CD4-positive, alpha-beta T cell (primary cell): ENCODE results near the gene TTYH3. TPM values are rescaled to one million over a fixed set of nuclear protein-coding genes. Genes with fewer than 3 reads are reported as not detected.

ENCODE experiments used
- ATAC-seq: fragments of 200-7000 bp; cut with Tn5 transposase; one replicate; pipeline ENCODE4 v1.10.0; 2022; ENCODE audit warnings: mild to moderate bottlenecking; ENCODE audit not compliant: poor library complexity
- CTCF ChIA-PET: fragments of 350-600 bp; sonication (Branson Sonifier 250); formaldehyde crosslinking; loops from one replicate; lab custom pipeline; 2021; ENCODE audit warnings: antibody characterized with exemption, inconsistent platforms; lab: Charles Lee
- POLR2A ChIA-PET: fragments of 350-600 bp; sonication (Branson Sonifier 250); formaldehyde crosslinking; loops from one replicate; lab custom pipeline; 2021; ENCODE audit warnings: antibody characterized with exemption, inconsistent platforms; lab: Charles Lee
- DNase-seq, 14 experiments: peaks; one replicate each; pipeline ENCODE4 v3.0.0-alpha.2; 2013 to 2020; ENCODE audit warnings: mixed read lengths in 2 of 14
- H3K27ac ChIP-seq, 2 donors: one replicate each; pipeline versions ENCODE4 v1.5.1 to v1.7.0; 2013; ENCODE audit warnings: low read length in 2 of 2, low read depth in 1 of 2, mild to moderate bottlenecking in 1 of 2
- H3K27me3 ChIP-seq, 2 experiments: 1 replicate in 1 of 2; 2 replicates in 1 of 2; pipeline versions ENCODE4 v1.6.1 to v1.7.0; 2013; ENCODE audit warnings: low read length in 2 of 2, control low read depth in 1 of 2, mild to moderate bottlenecking in 1 of 2, moderate library complexity in 1 of 2; ENCODE audit not compliant: insufficient read depth in 2 of 2, control insufficient read depth in 1 of 2
- H3K36me3 ChIP-seq: one replicate; pipeline ENCODE4 v1.6.1; 2013; ENCODE audit warnings: low read length, control low read depth; ENCODE audit not compliant: insufficient read depth
- H3K4me1 ChIP-seq: one replicate; pipeline ENCODE4 v1.6.1; 2013; ENCODE audit warnings: low read length, control low read depth; ENCODE audit not compliant: insufficient read depth
- H3K4me3 ChIP-seq: one replicate; pipeline ENCODE4 v1.5.1; 2013; ENCODE audit warnings: mild to moderate bottlenecking, low read length, moderate library complexity
- H3K9me3 ChIP-seq, 2 experiments: 1 replicate in 1 of 2; 2 replicates in 1 of 2; pipeline versions ENCODE4 v1.6.1 to v1.7.0; 2013; ENCODE audit warnings: low read length in 2 of 2, mild to moderate bottlenecking in 2 of 2, control low read depth in 1 of 2, moderate library complexity in 1 of 2; ENCODE audit not compliant: control insufficient read depth in 1 of 2, insufficient read depth in 1 of 2
- H3K27ac Mint-ChIP-seq: one replicate; pipeline ENCODE4 v1.8.0; 2020; ENCODE audit warnings: mixed read lengths
- H3K27me3 Mint-ChIP-seq: one replicate; pipeline ENCODE4 v1.8.0; 2021; ENCODE audit warnings: mixed read lengths
- H3K36me3 Mint-ChIP-seq: one replicate; pipeline ENCODE4 v1.8.0; 2021; ENCODE audit warnings: low read depth, mixed read lengths
- H3K4me1 Mint-ChIP-seq: one replicate; pipeline ENCODE4 v1.8.0; 2021; ENCODE audit warnings: low read depth, mixed read lengths
- H3K4me3 Mint-ChIP-seq: one replicate; pipeline ENCODE4 v1.8.0; 2020; ENCODE audit warnings: mild to moderate bottlenecking, mixed read lengths
- H3K9me3 Mint-ChIP-seq: one replicate; pipeline ENCODE4 v1.8.0; 2020; ENCODE audit warnings: mixed read lengths
- CTCF ChIP-seq: fragments of 200-600 bp; IDR thresholded peaks from one replicate; pipeline ENCODE4 v1.8.0; 2022; ENCODE audit warnings: antibody characterized with exemption, mild to moderate bottlenecking
- intact Hi-C, 2 experiments: fragments of 100-400 bp; cut with DNase I in 1 of 2; cut with micrococcal nuclease in 1 of 2; formaldehyde crosslinking; loops; one replicate each; pipeline versions ENCODE4 v1.15.1 to v1.9.0; 2023 to 2025; cut with DNase I, micrococcal nuclease
- total RNA-seq, 174 experiments: library from RNA in 2 of 174; stranded (reverse) in 2 of 174; gene quantifications; one replicate each; pipeline ENCODE4 v1.2.3 and lab custom pipeline; 2021 to 2026

The TTYH3 gene
- total RNA-seq, 2 experiments from 2014 or later: 7.9 to 9.3 TPM

- ATAC-seq (peak; percentile 9), DNase-seq (peak in 8 of 14 experiments; percentile 18 to 65 (median 46))
- Histone ChIP-seq H3K36me3 (no peaks in the 10 kb centered on the region), H3K4me3 (peak overlapping the region; percentile 85), H3K4me1 (peaks cover 34% of the 10 kb centered on the region), H3K9me3 (no peaks in the 10 kb centered on the region), H3K27ac (no peak overlapping the region), H3K27me3 (no peaks in the 10 kb centered on the region)
- no peaks in the 10 kb centered on the region for H3K36me3 Mint-ChIP-seq
- intact Hi-C loops: loop anchor here in 1 of 2 experiments (5.0 kb wide), 3 partner anchors 111 to 1176 kb away; partner anchors contain the start of gene MICALL2
- TF ChIP-seq CTCF: no peak
- no peaks in the 10 kb centered on the region for H3K27me3 Mint-ChIP-seq
- POLR2A ChIA-PET: interaction anchor here (3.0 kb wide), 1 partner anchor 12 kb away, joined by 10 read pairs; no protein-coding TSS in a partner anchor
- no peaks in the 10 kb centered on the region for H3K9me3 Mint-ChIP-seq
- CTCF ChIA-PET: no interaction called here
- H3K4me3 Mint-ChIP-seq: peak overlapping the region; percentile 92
- peak overlapping the region; percentile 66 for H3K27ac Mint-ChIP-seq
- peaks cover 20% of the 10 kb centered on the region for H3K4me1 Mint-ChIP-seq
Observed at GRCh38 chr7:2632733-2633537, 1.1 kb downstream of the TTYH3 start.

- H3K27ac Mint-ChIP-seq: peak overlapping the region; percentile 66
- H3K4me3 Mint-ChIP-seq: peak overlapping the region; percentile 92
- ATAC-seq: no peak
Observed at GRCh38 chr7:2633538-2634266, 1.9 kb downstream of the TTYH3 start.

More at GRCh38 chr7:2633538-2634266, 1.9 kb downstream of the TTYH3 start:
- TF ChIP-seq CTCF: no peak
- Histone ChIP-seq H3K27ac (peak overlapping the region in 1 of 2 donors; percentile 7), H3K4me1 (peaks cover 34% of the 10 kb centered on the region), H3K27me3 (no peaks in the 10 kb centered on the region), H3K36me3 (no peaks in the 10 kb centered on the region), H3K4me3 (peak overlapping the region; percentile 85), H3K9me3 (no peaks in the 10 kb centered on the region)
- CTCF ChIA-PET: no interaction called here
- POLR2A ChIA-PET: interaction anchor here (3.0 kb wide), 1 partner anchor 11 kb away, joined by 10 read pairs; no protein-coding TSS in a partner anchor
- intact Hi-C loops: loop anchor here in 1 of 2 experiments (5.0 kb wide), 3 partner anchors 111 to 1176 kb away; partner anchors contain the start of gene MICALL2
- no peaks in the 10 kb centered on the region for H3K9me3 Mint-ChIP-seq
- no peaks in the 10 kb centered on the region for H3K36me3 Mint-ChIP-seq
- H3K27me3 Mint-ChIP-seq: no peaks in the 10 kb centered on the region
- peaks cover 20% of the 10 kb centered on the region for H3K4me1 Mint-ChIP-seq
- DNase-seq: peak in 3 of 14 experiments; percentile 25 to 64 (median 58)
